GM20431 (cell line): ENCODE data around the gene RAB8A.

ENCODE experiments used
- in situ Hi-C: fragments of 300-500 bp; cut with MseI, MboI; formaldehyde crosslinking; loops from one replicate; pipeline ENCODE4 v1.15.0; 2020; ENCODE audit warnings: low sequenced_read_pairs; ENCODE audit not compliant: unreplicated experiment

The RAB8A gene

DNA sequence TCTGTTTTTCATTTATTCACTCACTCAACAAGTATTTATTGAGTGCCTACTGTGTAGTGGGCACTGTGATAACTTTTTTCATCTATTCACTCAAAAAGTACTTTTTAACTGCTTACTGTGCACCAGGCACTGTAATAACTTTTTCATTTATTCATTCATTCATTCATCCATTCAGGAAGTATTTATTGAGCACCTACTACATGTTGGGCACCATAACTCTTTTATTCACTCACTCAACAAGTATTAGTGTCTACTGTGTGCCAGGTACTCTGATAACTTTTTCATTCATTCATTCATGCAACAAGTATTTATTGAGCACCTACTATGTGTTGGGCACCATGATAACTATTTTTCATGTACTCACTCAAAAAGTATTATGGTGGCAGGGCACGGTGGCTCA is 54.7 kb downstream of the RAB8A start:
- in situ Hi-C loops = loop anchor here (10.0 kb wide), 1 partner anchor 102 kb away; no protein-coding TSS in a partner anchor

DNA sequence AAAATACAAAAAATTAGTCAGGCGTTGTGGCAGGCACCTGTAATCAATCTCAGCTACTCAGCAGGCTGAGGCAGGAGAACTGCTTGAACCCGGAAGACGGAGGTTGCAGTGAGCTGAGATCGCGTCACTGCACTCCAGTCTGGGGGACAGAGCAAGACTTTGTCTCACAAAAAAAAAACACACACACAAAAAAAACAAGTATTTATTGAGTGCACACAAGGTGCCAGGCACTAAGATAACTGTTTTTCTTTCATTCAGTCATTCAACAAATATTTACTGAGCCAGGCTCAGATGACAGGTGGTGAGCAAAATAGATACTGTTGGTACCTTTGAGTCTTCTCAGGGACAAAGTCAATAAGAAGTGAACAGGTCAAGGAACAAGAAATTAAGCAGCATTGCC is 55.4 kb downstream of the RAB8A start:
- in situ Hi-C loops = loop anchor here (10.0 kb wide), 1 partner anchor 102 kb away; no protein-coding TSS in a partner anchor

DNA sequence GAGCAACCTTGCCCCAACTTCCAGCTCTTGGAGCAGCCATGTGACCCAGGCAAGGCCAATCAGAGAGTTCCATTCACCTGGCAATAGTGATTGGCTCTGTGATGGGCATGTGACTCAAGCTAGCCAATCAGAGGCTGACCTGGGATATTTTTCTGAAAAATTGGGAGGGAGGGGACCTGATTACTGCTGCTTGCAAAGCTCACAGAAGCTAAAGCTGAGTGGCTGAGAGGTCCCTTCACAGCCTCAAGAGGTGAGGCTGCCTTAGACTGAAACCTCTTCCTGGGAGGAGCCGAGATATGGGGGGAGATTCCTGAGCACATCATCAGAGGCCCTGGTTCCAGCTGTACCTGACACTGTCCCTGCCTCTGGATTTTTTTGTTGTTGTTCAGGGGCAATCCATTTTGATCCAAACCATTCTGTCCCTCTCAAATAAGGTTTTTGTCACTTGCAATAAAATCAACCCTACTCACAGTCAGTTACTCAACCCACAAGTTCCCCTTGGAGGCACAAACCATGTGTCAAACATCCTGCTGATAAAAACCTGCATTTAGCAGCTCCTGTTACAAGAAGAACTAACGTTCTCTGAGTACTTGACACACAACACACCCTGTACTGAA is 56.9 kb downstream of the RAB8A start:
- in situ Hi-C loops = loop anchor here (10.0 kb wide), 1 partner anchor 104 kb away; no protein-coding TSS in a partner anchor

DNA sequence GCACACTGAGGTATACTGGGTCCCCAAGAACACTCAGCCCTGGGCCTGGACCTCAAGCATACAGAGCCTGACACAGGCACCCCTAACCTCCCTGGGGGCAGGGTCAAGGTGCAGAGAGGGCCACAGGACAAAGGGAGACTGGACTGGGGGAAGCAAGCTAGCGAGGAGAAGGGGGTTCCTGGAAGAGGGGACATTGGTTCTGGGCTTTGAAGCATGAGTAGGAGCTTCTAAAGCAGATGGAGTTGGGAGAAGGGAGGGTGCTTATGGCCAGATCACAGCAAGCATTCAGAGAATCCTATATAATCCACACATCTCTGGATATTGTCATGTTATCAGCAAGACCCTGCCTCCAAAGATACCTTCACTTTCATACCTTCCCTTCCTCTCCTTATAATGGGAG is 58.4 kb downstream of the RAB8A start:
- in situ Hi-C loops = no loop called here

DNA sequence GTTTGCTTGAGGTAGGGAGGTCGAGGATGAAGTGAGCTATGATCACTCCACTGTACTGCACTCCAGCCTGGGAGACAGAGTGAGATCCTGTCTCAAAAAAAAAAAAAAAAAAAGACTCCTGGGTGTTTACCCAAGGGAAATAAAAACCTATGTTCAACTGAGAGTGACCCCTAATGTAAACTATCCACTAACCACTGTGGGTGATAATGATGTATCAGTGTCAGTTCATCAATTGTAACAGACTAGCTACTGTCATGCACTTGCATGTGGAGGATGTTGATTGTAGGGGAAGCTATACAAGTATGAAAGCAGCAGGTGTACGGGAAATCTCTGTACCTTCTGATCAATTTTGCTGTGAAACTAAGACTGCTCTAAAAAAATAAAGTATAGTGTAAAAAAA is 64.3 kb downstream of the RAB8A start:
- in situ Hi-C loops = loop anchor here (25.0 kb wide), 1 partner anchor 539 kb away; the partner anchor contains the start of gene CYP4F3

DNA sequence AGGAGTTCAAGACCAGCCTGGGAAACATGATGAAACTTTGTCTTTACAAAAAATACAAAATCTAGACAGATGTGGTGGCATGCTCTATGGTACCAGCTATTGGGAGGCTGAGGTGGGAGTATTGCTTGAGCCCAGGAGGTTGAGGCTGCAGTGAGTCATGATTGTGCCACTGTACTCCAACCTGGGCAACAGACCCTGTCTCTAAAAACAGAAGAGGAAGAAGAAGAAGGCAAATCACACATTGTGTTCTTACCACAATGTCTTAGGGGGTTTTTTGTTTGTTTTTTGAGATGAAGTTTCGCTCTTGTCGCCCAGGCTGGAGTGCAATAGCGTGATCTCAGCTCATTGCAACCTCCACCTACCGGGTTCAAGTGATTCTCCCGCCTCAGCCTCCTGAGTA is 67.2 kb downstream of the RAB8A start:
- in situ Hi-C loops = loop anchor here (25.0 kb wide), 1 partner anchor 542 kb away; the partner anchor contains the start of gene CYP4F3

DNA sequence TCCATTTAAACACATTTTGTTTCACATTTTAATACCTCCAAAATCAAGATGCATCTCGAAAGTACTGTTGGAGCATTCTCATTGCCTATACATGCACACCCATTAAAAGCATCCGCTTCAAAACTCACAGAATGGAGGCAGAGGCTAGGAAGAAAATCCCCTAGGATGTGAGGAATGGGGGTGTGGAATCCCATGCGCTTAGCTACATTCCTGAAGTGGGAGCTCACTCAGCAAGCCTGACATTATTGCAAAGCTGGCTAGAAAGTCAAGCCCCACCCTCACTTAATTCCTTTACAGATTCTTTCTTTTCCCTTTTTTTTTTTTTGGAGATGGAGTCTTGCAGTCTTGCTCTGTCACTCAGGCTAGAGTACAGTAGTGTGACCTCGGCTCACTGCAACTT is 68.9 kb downstream of the RAB8A start:
- in situ Hi-C loops = loop anchor here (25.0 kb wide), 1 partner anchor 543 kb away; the partner anchor contains the start of gene CYP4F3
